RWPE1 (cell line): ENCODE measurements around the gene PDXDC1.
"Not testable (repeated sequence)": the region's sequence is repeated elsewhere in the genome, so short reads cannot be mapped to it uniquely, and the experiment has no call there.

Source experiments
- CTCF ChIA-PET: fragments of 350-600 bp; sonication (Branson Sonifier 250); formaldehyde crosslinking; extraction: SDS; loops from one replicate; lab custom pipeline; 2021; lab: Yijun Ruan, JAX
- POLR2A ChIA-PET: fragments of 400-600 bp; formaldehyde crosslinking; extraction: SDS; loops from one replicate; lab custom pipeline; 2020; ENCODE audit warnings: antibody characterized with exemption; ENCODE audit not compliant: low non-redundant PET; lab: Yijun Ruan, JAX
- DNase-seq: peaks from one replicate; pipeline ENCODE4 v3.0.0; 2012; ENCODE audit warnings: low spot score
- H3K27ac ChIP-seq: fragments of 450-650 bp; 2 replicates; pipeline ENCODE4 v1.5.1; 2017

The PDXDC1 gene

DNA sequence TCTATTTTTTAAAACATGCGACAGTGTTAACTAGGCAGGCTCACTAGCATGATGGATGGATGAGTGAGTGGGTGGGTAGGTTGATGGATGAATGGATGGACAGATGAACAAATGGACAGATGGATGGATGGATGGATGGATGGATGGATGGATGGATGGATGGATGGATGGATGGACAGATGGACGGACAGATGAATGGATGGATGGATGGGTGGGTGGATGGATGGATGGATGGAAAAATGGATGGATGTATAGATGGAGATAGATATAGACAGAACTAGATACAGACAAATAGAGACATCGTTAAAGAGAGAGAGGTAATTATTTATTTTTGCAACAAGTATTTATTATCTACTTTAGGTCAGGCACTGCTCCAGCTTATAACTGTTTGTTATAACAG lies 205.1 kb downstream of the PDXDC1 start:
- H3K27ac ChIP-seq, CTCF ChIA-PET, DNase-seq, POLR2A ChIA-PET: not testable (repeated sequence)

GRCh38 chr16:15180946-15181345 lies 206.1 kb downstream of the PDXDC1 start:
- H3K27ac ChIP-seq, POLR2A ChIA-PET, DNase-seq, CTCF ChIA-PET: not testable (repeated sequence)

DNA sequence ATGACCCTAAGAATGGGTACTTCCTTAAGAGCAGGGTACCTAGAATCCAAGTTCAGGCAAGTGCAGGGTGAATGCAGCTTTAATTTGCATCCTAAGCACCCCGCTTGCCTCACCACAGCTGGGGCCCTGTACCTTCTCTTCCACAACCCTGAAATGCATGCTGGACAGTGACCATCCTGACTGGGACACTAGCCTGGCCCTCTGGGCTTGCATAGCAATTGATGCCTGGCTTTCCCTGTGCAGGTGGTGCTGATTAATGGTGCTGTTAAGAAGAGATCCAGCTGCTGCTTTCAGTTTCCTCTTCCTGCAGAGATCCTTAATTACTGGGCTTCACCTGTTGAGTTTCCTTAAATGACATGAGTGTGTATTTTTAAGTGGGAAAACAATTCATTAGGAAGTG lies 209.2 kb downstream of the PDXDC1 start:
- DNase-seq, H3K27ac ChIP-seq, CTCF ChIA-PET, POLR2A ChIA-PET: not testable (repeated sequence)
